Measurements from ENCODE around the gene XPO6. TPM values are rescaled to one million over a fixed set of nuclear protein-coding genes. Genes with fewer than 3 reads are reported as not detected.

The XPO6 gene
- total and polyA plus RNA-seq, 5 donors from 2014 or later = 60.4 to 302 (median 64.9) TPM

DNA sequence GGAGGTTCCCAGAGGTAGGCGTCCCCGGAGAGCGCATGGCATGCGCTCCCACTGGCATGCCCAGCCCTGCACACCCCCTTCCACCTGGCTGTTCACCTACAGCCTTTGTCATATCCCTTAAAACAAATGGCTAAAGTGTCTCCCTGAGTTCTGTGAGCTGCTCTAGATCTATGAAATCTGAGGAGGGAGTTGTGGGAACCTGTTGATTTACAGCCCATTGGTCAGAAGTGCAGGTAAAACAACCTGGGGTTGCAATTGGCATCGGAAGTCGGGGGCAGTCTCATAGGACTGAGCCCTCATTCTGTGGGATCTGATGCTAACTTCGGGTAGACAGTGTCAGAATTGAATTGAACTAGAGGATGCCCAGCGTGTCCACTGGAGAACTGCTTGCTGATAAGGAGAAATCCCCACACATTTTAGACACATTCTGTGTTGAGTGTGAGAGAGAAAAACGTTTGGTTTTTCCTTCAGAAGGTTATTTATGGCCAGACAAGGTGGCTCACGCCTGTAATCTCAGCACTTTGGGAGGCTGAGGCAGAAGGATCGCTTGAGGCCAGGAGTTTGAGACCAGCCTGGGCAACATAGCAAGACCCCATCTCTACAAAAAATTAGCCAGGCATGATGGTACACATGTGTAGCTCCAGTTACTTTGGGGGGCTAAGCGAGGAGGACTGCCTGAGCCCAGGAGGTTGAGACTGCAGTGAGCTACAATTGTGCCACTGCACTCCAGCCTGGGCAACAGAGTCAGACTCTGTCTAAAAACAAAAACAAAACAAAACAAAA, 126.2 kb downstream of the XPO6 start:
- Mint-ChIP-seq H3K4me3 (no peak overlapping the region), H3K9me3 (no peaks in the 10 kb centered on the region), H3K4me1 (peaks cover 0 to 2% (median 0%) of the 10 kb centered on the region in 4 donors), H3K27me3 (no peaks in the 10 kb centered on the region), H3K36me3 (no peaks in the 10 kb centered on the region), H3K27ac (peak overlapping the region in 2 of 3 donors; percentile 35 to 49)
- ATAC-seq (ENCODE audit: low read depth in 2 of 2) (no peak), DNase-seq (no peak)
- Histone ChIP-seq H3K9me3 (ENCODE audit: control insufficient read depth in 2 of 2, low read length in 2 of 2) (no peaks in the 10 kb centered on the region), H3K27me3 (ENCODE audit: control insufficient read depth, insufficient read depth, low read length) (no peaks in the 10 kb centered on the region), H3K27ac (ENCODE audit: insufficient read depth, low read length, poor library complexity, severe bottlenecking) (no peak overlapping the region), H3K4me3 (ENCODE audit: low read depth, low read length) (no peak overlapping the region), H3K36me3 (ENCODE audit: control insufficient read depth, insufficient read depth, low read length) (no peaks in the 10 kb centered on the region), H3K4me1 (ENCODE audit: control insufficient read depth, insufficient read depth, low read length, poor library complexity, severe bottlenecking) (no peaks in the 10 kb centered on the region)

- Mint-ChIP-seq H3K9me3 (no peaks in the 10 kb centered on the region), H3K27me3 (no peaks in the 10 kb centered on the region), H3K4me1 (no peaks in the 10 kb centered on the region), H3K27ac (no peak overlapping the region), H3K4me3 (no peak overlapping the region), H3K36me3 (no peaks in the 10 kb centered on the region)
- H3K4me1 ChIP-seq (ENCODE audit: control insufficient read depth, insufficient read depth, low read length, poor library complexity, severe bottlenecking) = no peaks in the 10 kb centered on the region
- no peak overlapping the region for H3K27ac ChIP-seq (ENCODE audit: insufficient read depth, low read length, poor library complexity, severe bottlenecking)
- no peak for DNase-seq
- ATAC-seq (ENCODE audit: low read depth in 2 of 2) = no peak
- no peaks in the 10 kb centered on the region for H3K9me3 ChIP-seq (ENCODE audit: control insufficient read depth in 2 of 2, low read length in 2 of 2)
- H3K4me3 ChIP-seq (ENCODE audit: low read depth, low read length) = no peak overlapping the region
- no peaks in the 10 kb centered on the region for H3K36me3 ChIP-seq (ENCODE audit: control insufficient read depth, insufficient read depth, low read length)
- no peaks in the 10 kb centered on the region for H3K27me3 ChIP-seq (ENCODE audit: control insufficient read depth, insufficient read depth, low read length)
Observed at GRCh38 chr16:28084209-28084608, 127.6 kb downstream of the XPO6 start.

DNA sequence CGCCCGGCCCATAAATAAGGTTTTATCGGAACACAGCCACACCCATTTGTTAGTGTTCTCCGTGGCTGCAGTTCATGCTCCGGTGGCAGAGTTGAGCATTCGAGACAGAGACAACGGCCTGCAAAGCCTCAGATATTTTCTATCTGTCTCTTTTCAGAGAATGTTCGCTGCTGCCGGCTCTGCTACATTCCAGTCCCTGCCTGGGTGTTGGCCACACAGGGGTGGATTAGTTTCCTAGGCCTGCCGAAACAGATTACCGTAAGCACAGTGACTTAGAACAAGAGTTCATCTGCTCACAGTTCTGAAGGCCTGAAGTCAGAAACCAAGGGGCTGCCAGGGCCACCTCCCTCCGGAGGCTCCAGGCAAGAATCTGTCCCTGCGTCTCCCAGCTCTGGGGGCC, 129.1 kb downstream of the XPO6 start:
- ATAC-seq (ENCODE audit: low read depth in 2 of 2) (no peak), DNase-seq (no peak)
- H3K27ac ChIP-seq (ENCODE audit: insufficient read depth, low read length, poor library complexity, severe bottlenecking) = no peak overlapping the region
- no peaks in the 10 kb centered on the region for H3K36me3 Mint-ChIP-seq
- no peak overlapping the region for H3K4me3 ChIP-seq (ENCODE audit: low read depth, low read length)
- H3K4me3 Mint-ChIP-seq = no peak overlapping the region
- no peaks in the 10 kb centered on the region for H3K9me3 Mint-ChIP-seq
- H3K9me3 ChIP-seq (ENCODE audit: control insufficient read depth in 2 of 2, low read length in 2 of 2) = no peaks in the 10 kb centered on the region
- H3K4me1 Mint-ChIP-seq = no peaks in the 10 kb centered on the region
- H3K27ac Mint-ChIP-seq = no peak overlapping the region
- no peaks in the 10 kb centered on the region for H3K36me3 ChIP-seq (ENCODE audit: control insufficient read depth, insufficient read depth, low read length)
- no peaks in the 10 kb centered on the region for H3K4me1 ChIP-seq (ENCODE audit: control insufficient read depth, insufficient read depth, low read length, poor library complexity, severe bottlenecking)
- no peaks in the 10 kb centered on the region for H3K27me3 Mint-ChIP-seq
- no peaks in the 10 kb centered on the region for H3K27me3 ChIP-seq (ENCODE audit: control insufficient read depth, insufficient read depth, low read length)

DNA sequence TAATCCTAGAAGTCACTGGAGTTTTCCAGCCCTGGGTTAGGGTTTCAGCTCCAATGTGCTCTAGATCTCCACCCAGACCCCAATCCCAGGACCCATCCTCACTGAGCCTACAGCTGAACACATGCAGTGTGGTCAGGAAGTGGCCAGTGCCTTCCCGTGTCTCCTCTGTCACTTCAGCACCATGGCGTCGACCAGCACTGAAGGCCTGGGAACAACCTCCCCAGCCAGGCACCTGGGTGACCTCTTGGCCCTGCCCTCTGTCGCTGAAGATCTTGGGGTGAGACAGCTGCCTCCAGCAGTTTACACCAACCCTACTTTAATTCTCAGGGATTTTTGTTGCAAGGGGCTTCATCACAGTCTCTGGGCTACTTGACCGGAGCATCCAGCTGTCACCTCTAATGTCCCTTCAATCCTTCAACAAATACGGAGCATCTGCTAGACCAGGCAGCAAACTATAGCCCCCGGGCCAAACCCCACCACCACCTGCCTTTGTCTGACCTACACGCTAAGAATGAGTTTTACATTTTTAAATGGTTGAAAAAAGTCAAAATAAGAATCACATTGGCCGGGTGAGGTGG, 130.3 kb downstream of the XPO6 start:
- Histone ChIP-seq H3K4me3 (ENCODE audit: low read depth, low read length) (no peak overlapping the region), H3K9me3 (ENCODE audit: control insufficient read depth in 2 of 2, low read length in 2 of 2) (no peaks in the 10 kb centered on the region), H3K27me3 (ENCODE audit: control insufficient read depth, insufficient read depth, low read length) (no peaks in the 10 kb centered on the region), H3K27ac (ENCODE audit: insufficient read depth, low read length, poor library complexity, severe bottlenecking) (no peak overlapping the region), H3K4me1 (ENCODE audit: control insufficient read depth, insufficient read depth, low read length, poor library complexity, severe bottlenecking) (no peaks in the 10 kb centered on the region), H3K36me3 (ENCODE audit: control insufficient read depth, insufficient read depth, low read length) (no peaks in the 10 kb centered on the region)
- Mint-ChIP-seq H3K36me3 (no peaks in the 10 kb centered on the region), H3K9me3 (no peaks in the 10 kb centered on the region), H3K27me3 (no peaks in the 10 kb centered on the region), H3K27ac (no peak overlapping the region), H3K4me1 (no peaks in the 10 kb centered on the region), H3K4me3 (no peak overlapping the region)
- ATAC-seq (ENCODE audit: low read depth in 2 of 2) = no peak
- no peak for DNase-seq

GRCh38 chr16:28078261-28078660, 133.5 kb downstream of the XPO6 start:
- Histone ChIP-seq H3K36me3 (ENCODE audit: control insufficient read depth, insufficient read depth, low read length) (no peaks in the 10 kb centered on the region), H3K27ac (ENCODE audit: insufficient read depth, low read length, poor library complexity, severe bottlenecking) (no peak overlapping the region), H3K27me3 (ENCODE audit: control insufficient read depth, insufficient read depth, low read length) (no peaks in the 10 kb centered on the region), H3K4me3 (ENCODE audit: low read depth, low read length) (no peak overlapping the region), H3K4me1 (ENCODE audit: control insufficient read depth, insufficient read depth, low read length, poor library complexity, severe bottlenecking) (no peaks in the 10 kb centered on the region), H3K9me3 (ENCODE audit: control insufficient read depth in 2 of 2, low read length in 2 of 2) (no peaks in the 10 kb centered on the region)
- Mint-ChIP-seq H3K27me3 (no peaks in the 10 kb centered on the region), H3K4me3 (no peak overlapping the region), H3K9me3 (no peaks in the 10 kb centered on the region), H3K4me1 (no peaks in the 10 kb centered on the region), H3K36me3 (no peaks in the 10 kb centered on the region), H3K27ac (no peak overlapping the region)
- ATAC-seq (ENCODE audit: low read depth in 2 of 2) = no peak
- no peak for DNase-seq

DNA sequence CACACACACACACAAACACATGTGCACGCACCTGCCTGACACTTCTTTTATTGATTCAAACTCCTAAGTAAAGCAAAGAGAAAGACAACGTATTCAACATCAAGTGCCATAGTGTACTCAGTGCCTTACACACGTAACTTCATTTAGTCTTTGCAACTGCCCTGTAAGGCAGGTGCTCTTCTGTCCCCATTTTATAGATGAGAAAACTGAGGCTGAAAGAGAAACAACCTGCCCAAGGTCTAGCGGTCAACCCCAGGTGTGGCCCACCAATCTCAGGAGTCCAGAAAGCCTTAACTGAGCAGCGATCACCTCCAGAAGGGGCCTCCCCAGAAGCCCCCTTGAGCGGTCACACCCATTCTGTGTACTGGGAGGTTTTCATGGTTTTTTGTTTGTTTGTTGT, 137.9 kb downstream of the XPO6 start:
- peaks cover 9% of the 10 kb centered on the region for H3K27me3 Mint-ChIP-seq
- no peak for DNase-seq
- H3K4me3 Mint-ChIP-seq = no peak overlapping the region
- H3K9me3 Mint-ChIP-seq = peaks cover 0 to 2% (median 0%) of the 10 kb centered on the region in 7 donors
- no peaks in the 10 kb centered on the region for H3K36me3 ChIP-seq (ENCODE audit: control insufficient read depth, insufficient read depth, low read length)
- no peaks in the 10 kb centered on the region for H3K36me3 Mint-ChIP-seq
- no peak overlapping the region for H3K27ac Mint-ChIP-seq
- no peak overlapping the region for H3K4me3 ChIP-seq (ENCODE audit: low read depth, low read length)
- no peaks in the 10 kb centered on the region for H3K27me3 ChIP-seq (ENCODE audit: control insufficient read depth, insufficient read depth, low read length)
- no peaks in the 10 kb centered on the region for H3K9me3 ChIP-seq (ENCODE audit: control insufficient read depth in 2 of 2, low read length in 2 of 2)
- peaks cover 0 to 4% (median 0%) of the 10 kb centered on the region in 4 donors for H3K4me1 Mint-ChIP-seq
- no peaks in the 10 kb centered on the region for H3K4me1 ChIP-seq (ENCODE audit: control insufficient read depth, insufficient read depth, low read length, poor library complexity, severe bottlenecking)
- H3K27ac ChIP-seq (ENCODE audit: insufficient read depth, low read length, poor library complexity, severe bottlenecking) = no peak overlapping the region
- ATAC-seq (ENCODE audit: low read depth in 2 of 2) = no peak

GRCh38 chr16:28072087-28072486, 139.7 kb downstream of the XPO6 start:
- Mint-ChIP-seq H3K4me1 (peaks cover 0 to 4% (median 0%) of the 10 kb centered on the region in 4 donors), H3K27me3 (peaks cover 13% of the 10 kb centered on the region), H3K36me3 (no peaks in the 10 kb centered on the region), H3K4me3 (no peak overlapping the region), H3K27ac (no peak overlapping the region), H3K9me3 (peaks cover 0 to 2% (median 0%) of the 10 kb centered on the region in 7 donors)
- H3K4me3 ChIP-seq (ENCODE audit: low read depth, low read length) = no peak overlapping the region
- DNase-seq (no peak), ATAC-seq (ENCODE audit: low read depth in 2 of 2) (no peak)
- H3K4me1 ChIP-seq (ENCODE audit: control insufficient read depth, insufficient read depth, low read length, poor library complexity, severe bottlenecking) = no peaks in the 10 kb centered on the region
- H3K9me3 ChIP-seq (ENCODE audit: control insufficient read depth in 2 of 2, low read length in 2 of 2) = no peaks in the 10 kb centered on the region
- H3K36me3 ChIP-seq (ENCODE audit: control insufficient read depth, insufficient read depth, low read length) = no peaks in the 10 kb centered on the region
- no peak overlapping the region for H3K27ac ChIP-seq (ENCODE audit: insufficient read depth, low read length, poor library complexity, severe bottlenecking)
- no peaks in the 10 kb centered on the region for H3K27me3 ChIP-seq (ENCODE audit: control insufficient read depth, insufficient read depth, low read length)

Data from CD4-positive, CD25-positive, alpha-beta regulatory T cell (primary cell).